Osteocyte (in vitro differentiated cells): ENCODE data around the gene SEPTIN10. TPM values are rescaled to one million over a fixed set of nuclear protein-coding genes. Genes with fewer than 3 reads are reported as not detected.

Experiments used
- DNase-seq: peaks from one replicate; pipeline ENCODE4 v3.0.0; 2021; ENCODE audit warnings: mixed read lengths; ENCODE audit not compliant: unreplicated experiment; ENCODE audit errors: extremely low spot score
- H3K27ac Mint-ChIP-seq: one replicate; pipeline ENCODE4 v1.8.0; 2021; ENCODE audit warnings: mild to moderate bottlenecking, mixed read lengths; ENCODE audit not compliant: unreplicated experiment
- H3K27me3 Mint-ChIP-seq: one replicate; pipeline ENCODE4 v1.8.0; 2021; ENCODE audit warnings: mixed read lengths; ENCODE audit not compliant: unreplicated experiment
- H3K36me3 Mint-ChIP-seq: one replicate; pipeline ENCODE4 v1.8.0; 2021; ENCODE audit warnings: mixed read lengths; ENCODE audit not compliant: unreplicated experiment
- H3K4me1 Mint-ChIP-seq: one replicate; pipeline ENCODE4 v1.8.0; 2021; ENCODE audit warnings: mixed read lengths; ENCODE audit not compliant: unreplicated experiment
- H3K4me3 Mint-ChIP-seq: one replicate; pipeline ENCODE4 v1.8.0; 2021; ENCODE audit warnings: mild to moderate bottlenecking, moderate library complexity, mixed read lengths; ENCODE audit not compliant: unreplicated experiment
- H3K9me3 Mint-ChIP-seq: one replicate; pipeline ENCODE4 v1.8.0; 2021; ENCODE audit warnings: mixed read lengths; ENCODE audit not compliant: unreplicated experiment
- total RNA-seq: library from RNA; stranded (reverse); gene quantifications from 2 replicates; pipeline ENCODE4 v1.2.1, GENCODE V29; 2021
- TF ChIP-seq, protein P1 (sequence below): fragments of 200-600 bp; sonication (generic); IDR thresholded peaks from 2 replicates; pipeline ENCODE4 v1.5.0; 2021; ENCODE audit warnings: antibody characterized with exemption, mild to moderate bottlenecking, moderate library complexity

The SEPTIN10 gene
- total RNA-seq, 1 donor from 2014 or later: 109 TPM

GRCh38 chr2:109526442-109526970, 87.3 kb downstream of the SEPTIN10 start:
- TF ChIP-seq, protein P1, sequence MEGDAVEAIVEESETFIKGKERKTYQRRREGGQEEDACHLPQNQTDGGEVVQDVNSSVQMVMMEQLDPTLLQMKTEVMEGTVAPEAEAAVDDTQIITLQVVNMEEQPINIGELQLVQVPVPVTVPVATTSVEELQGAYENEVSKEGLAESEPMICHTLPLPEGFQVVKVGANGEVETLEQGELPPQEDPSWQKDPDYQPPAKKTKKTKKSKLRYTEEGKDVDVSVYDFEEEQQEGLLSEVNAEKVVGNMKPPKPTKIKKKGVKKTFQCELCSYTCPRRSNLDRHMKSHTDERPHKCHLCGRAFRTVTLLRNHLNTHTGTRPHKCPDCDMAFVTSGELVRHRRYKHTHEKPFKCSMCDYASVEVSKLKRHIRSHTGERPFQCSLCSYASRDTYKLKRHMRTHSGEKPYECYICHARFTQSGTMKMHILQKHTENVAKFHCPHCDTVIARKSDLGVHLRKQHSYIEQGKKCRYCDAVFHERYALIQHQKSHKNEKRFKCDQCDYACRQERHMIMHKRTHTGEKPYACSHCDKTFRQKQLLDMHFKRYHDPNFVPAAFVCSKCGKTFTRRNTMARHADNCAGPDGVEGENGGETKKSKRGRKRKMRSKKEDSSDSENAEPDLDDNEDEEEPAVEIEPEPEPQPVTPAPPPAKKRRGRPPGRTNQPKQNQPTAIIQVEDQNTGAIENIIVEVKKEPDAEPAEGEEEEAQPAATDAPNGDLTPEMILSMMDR: no peak
- DNase-seq: peak; percentile 76
- Mint-ChIP-seq H3K9me3 (no peaks in the 10 kb centered on the region), H3K27me3 (no peaks in the 10 kb centered on the region), H3K4me1 (peaks cover 25% of the 10 kb centered on the region), H3K27ac (no peak overlapping the region), H3K4me3 (no peak overlapping the region), H3K36me3 (no peaks in the 10 kb centered on the region)

DNA sequence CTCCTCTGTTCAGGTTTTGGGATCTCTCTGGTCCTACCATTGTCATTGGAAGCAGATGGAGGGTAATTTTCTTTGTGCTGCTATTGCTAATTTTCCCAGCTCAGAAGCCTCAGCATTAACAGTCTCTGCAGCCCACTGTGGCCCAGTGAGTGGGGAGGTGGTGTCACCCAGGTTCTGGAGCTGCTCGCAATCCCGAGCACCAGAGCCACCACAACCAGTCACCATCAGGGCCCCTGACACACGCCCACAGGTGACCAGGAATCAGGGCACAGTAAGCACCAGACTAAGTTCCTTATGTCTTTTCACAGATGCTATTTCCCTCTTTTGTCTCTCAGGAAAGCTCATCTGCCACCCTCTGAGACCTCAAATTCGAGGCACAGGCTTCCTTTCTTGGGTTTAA, 87.9 kb downstream of the SEPTIN10 start:
- Mint-ChIP-seq H3K9me3 (no peaks in the 10 kb centered on the region), H3K36me3 (no peaks in the 10 kb centered on the region), H3K4me3 (no peak overlapping the region), H3K27me3 (no peaks in the 10 kb centered on the region), H3K27ac (no peak overlapping the region), H3K4me1 (peaks cover 21% of the 10 kb centered on the region)
- DNase-seq: no peak
- TF ChIP-seq, protein P1: no peak

DNA sequence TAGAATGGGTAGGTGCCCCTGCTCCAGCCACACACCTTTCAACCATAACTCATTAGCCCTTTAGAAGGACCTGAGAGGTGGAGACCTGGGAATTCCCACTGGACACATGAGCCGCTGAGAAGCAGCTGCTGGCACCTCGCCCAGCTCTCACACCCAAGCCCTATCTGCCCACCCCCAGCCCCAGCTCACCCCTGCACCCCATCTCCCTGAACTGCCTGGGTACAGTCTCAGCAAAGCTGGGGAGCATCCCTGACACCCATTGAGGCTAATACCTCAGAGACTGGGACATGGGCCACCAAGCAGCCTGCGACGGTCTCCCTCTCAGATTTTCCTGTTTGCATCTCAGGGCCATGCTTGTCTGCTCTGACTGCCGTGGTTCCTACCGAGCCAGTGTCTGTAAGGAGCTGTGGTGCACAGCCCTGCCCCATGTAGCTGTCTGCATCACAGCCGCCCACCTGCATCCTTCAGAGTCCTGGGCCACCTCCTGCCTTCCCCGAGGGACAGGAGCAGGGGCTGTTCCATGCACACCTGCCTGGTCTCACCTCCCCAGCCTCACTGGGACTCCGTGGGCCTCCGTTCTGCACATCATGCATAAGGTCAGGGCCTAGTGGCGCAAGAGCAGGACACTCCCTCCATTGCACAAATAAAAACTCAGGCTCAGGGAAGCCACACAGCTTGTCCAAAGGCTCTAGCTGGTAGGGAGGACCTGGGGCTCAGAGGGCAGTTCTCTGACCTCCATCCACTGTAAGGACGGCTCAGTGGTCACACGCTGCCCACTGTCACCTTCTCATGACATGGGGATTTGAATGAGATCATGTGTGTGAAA, 90.0 kb downstream of the SEPTIN10 start:
- no peak for DNase-seq
- Mint-ChIP-seq H3K4me3 (no peak overlapping the region), H3K9me3 (no peaks in the 10 kb centered on the region)

GRCh38 chr2:109523121-109523520, 90.6 kb downstream of the SEPTIN10 start:
- H3K4me1 Mint-ChIP-seq: peaks cover 2% of the 10 kb centered on the region

More for the DNA sequence above, 90.0 kb downstream of the SEPTIN10 start:
- H3K27me3 Mint-ChIP-seq: no peaks in the 10 kb centered on the region
- no peaks in the 10 kb centered on the region for H3K36me3 Mint-ChIP-seq
- H3K27ac Mint-ChIP-seq: no peak overlapping the region
- peaks cover 3% of the 10 kb centered on the region for H3K4me1 Mint-ChIP-seq
- TF ChIP-seq, protein P1: no peak

DNA sequence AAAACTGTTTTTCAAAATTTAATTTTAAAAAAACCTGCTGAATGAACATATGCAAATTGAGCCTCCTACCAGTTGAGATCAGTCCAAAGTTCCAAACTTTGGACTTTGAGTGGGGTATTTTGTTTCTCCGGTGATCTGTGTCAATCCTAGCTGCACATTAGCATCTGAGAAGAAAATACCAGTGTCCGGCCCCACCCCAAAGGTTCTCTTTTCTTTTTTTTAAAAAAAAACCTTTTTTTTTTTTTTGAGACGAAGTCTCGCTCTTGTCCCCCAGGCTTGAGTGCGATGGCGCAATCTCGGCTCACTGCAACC, 91.7 kb downstream of the SEPTIN10 start:
- TF ChIP-seq, protein P1: no peak
- DNase-seq: no peak
- Mint-ChIP-seq H3K4me1 (no peaks in the 10 kb centered on the region), H3K27ac (no peak overlapping the region), H3K4me3 (no peak overlapping the region), H3K27me3 (no peaks in the 10 kb centered on the region), H3K9me3 (no peaks in the 10 kb centered on the region), H3K36me3 (no peaks in the 10 kb centered on the region)

More at GRCh38 chr2:109523121-109523520, 90.6 kb downstream of the SEPTIN10 start:
- DNase-seq: no peak
- Mint-ChIP-seq H3K4me3 (no peak overlapping the region), H3K27ac (no peak overlapping the region), H3K9me3 (no peaks in the 10 kb centered on the region), H3K27me3 (no peaks in the 10 kb centered on the region), H3K36me3 (no peaks in the 10 kb centered on the region)
- TF ChIP-seq, protein P1: no peak
